IPS-20b (cell line): Measurements from ENCODE around the gene ERVK3-1.
"Not testable (repeated sequence)": the region's sequence is repeated elsewhere in the genome, so short reads cannot be mapped to it uniquely, and the experiment has no call there.

Source experiments
- H3K27ac ChIP-seq: one replicate; pipeline ENCODE4 v1.5.1; 2013; ENCODE audit warnings: low read length
- H3K27me3 ChIP-seq: 2 replicates; pipeline ENCODE4 v1.6.1; 2013; ENCODE audit warnings: mild to moderate bottlenecking, low read length, inconsistent platforms; ENCODE audit not compliant: insufficient read depth
- H3K36me3 ChIP-seq: 2 replicates; pipeline ENCODE4 v1.6.1; 2013; ENCODE audit warnings: low read depth, mild to moderate bottlenecking, inconsistent platforms, low read length, moderate library complexity; ENCODE audit not compliant: insufficient read depth
- H3K4me1 ChIP-seq: 2 replicates; pipeline ENCODE4 v1.6.1; 2013; ENCODE audit warnings: mild to moderate bottlenecking, control low read depth, inconsistent platforms, low read length, moderate library complexity; ENCODE audit not compliant: insufficient read depth
- H3K4me3 ChIP-seq: 2 replicates; pipeline ENCODE4 v1.5.1; 2013; ENCODE audit warnings: mild to moderate bottlenecking, low read length, inconsistent platforms
- H3K9ac ChIP-seq: 2 replicates; pipeline ENCODE4 v1.6.1; 2013; ENCODE audit warnings: low read depth, mild to moderate bottlenecking, inconsistent platforms, low read length, moderate library complexity
- H3K9me3 ChIP-seq: 2 replicates; pipeline ENCODE4 v1.6.1; 2013; ENCODE audit warnings: mild to moderate bottlenecking, low read depth, low read length, inconsistent platforms; ENCODE audit not compliant: insufficient read depth

The ERVK3-1 gene

DNA sequence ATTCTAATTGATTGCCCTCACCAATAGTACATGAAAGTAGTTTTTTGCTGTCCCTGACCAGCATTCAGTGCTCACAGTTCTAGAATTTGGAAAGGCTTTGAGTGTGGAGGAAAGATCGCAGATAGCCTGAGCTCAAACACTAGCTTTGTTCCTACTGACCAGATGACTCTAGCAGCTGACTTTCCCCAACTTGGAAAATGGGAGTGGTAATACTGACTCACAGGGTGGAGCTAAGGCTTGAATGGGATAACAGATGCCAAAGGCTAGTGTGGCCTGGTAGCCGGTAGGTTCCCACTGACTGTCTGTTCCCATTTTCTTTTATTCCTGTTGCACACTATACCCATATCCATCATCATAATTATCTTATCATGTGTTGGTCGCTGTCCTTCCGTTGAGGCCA lies 25.3 kb downstream of the ERVK3-1 start:
- H3K9me3 ChIP-seq, result no peaks in the 10 kb centered on the region
- no peak overlapping the region for H3K9ac ChIP-seq
- H3K27me3 ChIP-seq, result no peaks in the 10 kb centered on the region
- H3K4me1 ChIP-seq, result no peaks in the 10 kb centered on the region; the same call in 1 of the 2 replicates
- H3K36me3 ChIP-seq, result 0 out of 2 replicates have a peak, but pooled peaks cover 2% of the 10 kb centered on the region
- no peak overlapping the region for H3K27ac ChIP-seq
- no peak overlapping the region for H3K4me3 ChIP-seq

DNA sequence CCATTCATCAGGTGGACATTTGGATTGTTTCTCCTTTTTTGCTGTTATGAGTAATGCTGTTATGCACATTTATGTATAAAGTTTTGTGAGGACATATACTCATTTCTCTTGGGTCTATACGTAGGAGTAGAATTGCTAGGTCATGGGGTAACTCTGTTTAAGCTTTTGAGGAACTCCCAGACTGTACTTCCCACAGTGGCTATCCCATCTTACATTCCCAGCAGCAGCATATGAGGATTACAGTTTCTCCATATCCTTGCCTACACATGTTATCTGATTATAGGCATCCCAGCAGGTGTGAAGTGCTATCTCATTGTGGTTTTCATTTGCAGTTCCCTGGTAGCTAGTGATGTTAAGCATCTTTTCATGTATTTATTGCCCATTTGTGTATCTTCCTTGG lies 27.5 kb downstream of the ERVK3-1 start:
- Histone ChIP-seq H3K36me3 (peaks cover 11% of the 10 kb centered on the region; the same call in 1 of the 2 replicates), H3K4me3 (no peak overlapping the region), H3K9ac (no peak overlapping the region), H3K27ac (no peak overlapping the region), H3K4me1 (no peaks in the 10 kb centered on the region), H3K9me3 (no peaks in the 10 kb centered on the region), H3K27me3 (no peaks in the 10 kb centered on the region)

DNA sequence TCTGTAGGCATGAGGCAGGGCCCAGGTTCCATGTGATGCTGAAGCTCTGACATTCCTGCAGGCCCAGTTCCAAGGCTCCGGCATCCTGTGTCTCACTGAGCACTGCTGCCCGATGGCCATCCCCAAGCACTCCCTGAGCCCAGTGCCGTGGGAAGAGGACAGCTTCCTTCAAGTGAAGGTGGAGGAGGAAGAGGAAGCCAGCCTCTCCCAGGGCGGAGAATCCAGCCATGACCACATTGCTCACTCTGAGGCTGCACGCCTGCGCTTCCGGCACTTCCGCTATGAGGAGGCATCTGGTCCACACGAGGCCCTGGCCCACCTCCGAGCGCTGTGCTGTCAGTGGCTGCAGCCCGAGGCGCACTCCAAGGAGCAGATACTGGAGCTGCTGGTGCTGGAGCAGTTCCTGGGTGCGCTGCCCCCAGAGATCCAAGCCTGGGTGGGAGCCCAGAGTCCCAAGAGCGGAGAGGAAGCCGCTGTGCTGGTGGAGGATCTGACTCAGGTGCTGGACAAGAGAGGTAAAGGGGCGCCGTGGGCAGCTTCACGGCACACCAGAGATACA lies 29.6 kb downstream of the ERVK3-1 start:
- H3K4me1 ChIP-seq, result no peaks in the 10 kb centered on the region

DNA sequence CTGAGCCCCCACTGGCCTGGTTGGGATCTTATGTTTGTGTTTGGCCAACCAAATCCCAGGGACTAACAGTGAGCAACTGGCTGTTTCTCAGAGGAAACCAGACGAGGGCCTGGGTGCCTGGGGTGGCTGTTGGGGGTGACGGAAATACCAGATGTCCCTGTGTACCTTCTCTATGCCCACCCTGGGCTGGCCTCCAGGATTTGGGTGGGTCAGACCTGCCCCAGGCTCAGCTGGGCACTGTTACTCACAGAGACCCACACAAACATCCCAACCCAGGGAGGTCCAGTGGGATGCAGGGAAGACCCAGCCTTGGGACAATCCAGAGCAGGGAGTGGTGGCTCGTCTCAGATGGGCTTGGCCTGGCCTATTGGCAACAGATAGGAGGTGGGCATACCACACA lies 30.5 kb downstream of the ERVK3-1 start:
- no peak overlapping the region for H3K27ac ChIP-seq

More for the DNA sequence above, 29.6 kb downstream of the ERVK3-1 start:
- Histone ChIP-seq H3K4me3 (no peak overlapping the region), H3K9ac (no peak overlapping the region), H3K9me3 (peaks cover 6% of the 10 kb centered on the region; the same call in 1 of the 2 replicates), H3K27ac (no peak overlapping the region), H3K36me3 (peaks cover 21% of the 10 kb centered on the region; the same call in 1 of the 2 replicates), H3K27me3 (no peaks in the 10 kb centered on the region)

DNA sequence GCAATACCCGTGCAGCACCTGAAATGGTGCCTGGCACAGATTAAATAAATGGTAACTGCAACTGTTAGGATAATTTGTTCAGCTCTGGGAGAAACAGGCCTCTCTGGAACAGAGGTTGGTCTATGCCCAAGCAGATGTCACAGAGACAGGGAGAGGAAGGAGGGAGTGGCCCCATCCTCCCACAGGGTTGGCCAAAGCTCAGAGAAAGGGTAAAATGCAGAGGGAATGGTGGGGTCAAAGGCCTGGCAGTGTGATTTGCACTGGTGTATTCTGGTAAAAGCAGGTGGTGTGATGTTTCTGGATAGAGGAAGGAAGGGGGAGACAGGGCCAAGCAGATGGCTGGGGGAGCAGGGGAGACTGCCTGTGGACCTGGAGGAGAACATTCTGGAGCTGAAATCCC lies 31.0 kb downstream of the ERVK3-1 start:
- Histone ChIP-seq H3K9ac (no peak overlapping the region), H3K36me3 (peaks cover 21% of the 10 kb centered on the region; the same call in 1 of the 2 replicates)

More for the DNA sequence above, 30.5 kb downstream of the ERVK3-1 start:
- H3K4me3 ChIP-seq, result no peak overlapping the region
- peaks cover 6% of the 10 kb centered on the region; the same call in 1 of the 2 replicates for H3K9me3 ChIP-seq
- H3K4me1 ChIP-seq, result no peaks in the 10 kb centered on the region
- H3K27me3 ChIP-seq, result no peaks in the 10 kb centered on the region
- H3K36me3 ChIP-seq, result peaks cover 21% of the 10 kb centered on the region; the same call in 1 of the 2 replicates
- no peak overlapping the region for H3K9ac ChIP-seq

DNA sequence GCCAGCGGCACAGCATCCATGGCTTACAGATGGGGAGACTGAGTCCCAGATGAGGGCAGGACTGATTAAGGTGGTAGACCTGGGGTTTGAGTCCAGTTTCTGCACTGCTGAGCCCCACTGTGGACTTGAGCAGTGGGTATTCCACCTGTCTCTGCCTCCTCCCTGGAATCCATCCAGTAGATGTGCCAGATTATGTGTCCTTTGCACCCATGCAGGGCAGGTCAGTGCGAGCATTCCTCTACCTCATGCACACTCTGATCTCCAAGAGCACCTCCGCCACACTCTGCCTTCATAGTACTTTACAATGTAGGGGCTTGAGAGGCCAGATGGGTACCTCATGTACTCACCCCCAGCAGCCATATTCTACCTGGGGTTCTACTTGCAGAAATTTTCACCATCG lies 31.6 kb downstream of the ERVK3-1 start:
- H3K27me3 ChIP-seq, result no peaks in the 10 kb centered on the region
- peaks cover 21% of the 10 kb centered on the region; the same call in 1 of the 2 replicates for H3K36me3 ChIP-seq
- peaks cover 6% of the 10 kb centered on the region; the same call in 1 of the 2 replicates for H3K9me3 ChIP-seq
- no peaks in the 10 kb centered on the region for H3K4me1 ChIP-seq
- H3K9ac ChIP-seq, result no peak overlapping the region
- H3K27ac ChIP-seq, result no peak overlapping the region
- no peak overlapping the region for H3K4me3 ChIP-seq

More for the DNA sequence above, 31.0 kb downstream of the ERVK3-1 start:
- H3K4me1 ChIP-seq, result no peaks in the 10 kb centered on the region
- H3K9me3 ChIP-seq, result peaks cover 6% of the 10 kb centered on the region; the same call in 1 of the 2 replicates
- H3K27ac ChIP-seq, result no peak overlapping the region
- no peak overlapping the region for H3K4me3 ChIP-seq
- no peaks in the 10 kb centered on the region for H3K27me3 ChIP-seq

DNA sequence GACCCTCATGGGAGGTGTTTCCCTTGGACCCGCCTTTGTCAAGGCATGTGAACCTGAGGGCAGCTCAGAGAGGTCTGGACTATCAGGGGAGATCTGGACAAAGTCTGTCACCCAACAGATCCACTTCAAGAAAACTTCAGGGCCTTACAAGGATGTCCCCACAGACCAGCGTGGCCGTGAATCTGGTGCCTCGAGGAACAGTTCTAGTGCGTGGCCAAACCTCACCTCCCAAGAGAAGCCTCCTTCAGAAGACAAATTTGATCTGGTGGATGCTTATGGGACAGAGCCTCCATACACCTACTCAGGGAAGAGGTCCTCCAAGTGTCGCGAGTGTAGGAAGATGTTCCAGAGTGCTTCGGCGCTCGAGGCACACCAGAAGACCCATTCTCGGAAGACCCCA lies 33.2 kb downstream of the ERVK3-1 start:
- Histone ChIP-seq H3K4me1 (no peaks in the 10 kb centered on the region), H3K9ac (no peak overlapping the region), H3K4me3 (no peak overlapping the region), H3K36me3 (peaks cover 21% of the 10 kb centered on the region; the same call in 1 of the 2 replicates), H3K27ac (no peak overlapping the region), H3K9me3 (peaks cover 6% of the 10 kb centered on the region; the same call in 1 of the 2 replicates), H3K27me3 (no peaks in the 10 kb centered on the region)

DNA sequence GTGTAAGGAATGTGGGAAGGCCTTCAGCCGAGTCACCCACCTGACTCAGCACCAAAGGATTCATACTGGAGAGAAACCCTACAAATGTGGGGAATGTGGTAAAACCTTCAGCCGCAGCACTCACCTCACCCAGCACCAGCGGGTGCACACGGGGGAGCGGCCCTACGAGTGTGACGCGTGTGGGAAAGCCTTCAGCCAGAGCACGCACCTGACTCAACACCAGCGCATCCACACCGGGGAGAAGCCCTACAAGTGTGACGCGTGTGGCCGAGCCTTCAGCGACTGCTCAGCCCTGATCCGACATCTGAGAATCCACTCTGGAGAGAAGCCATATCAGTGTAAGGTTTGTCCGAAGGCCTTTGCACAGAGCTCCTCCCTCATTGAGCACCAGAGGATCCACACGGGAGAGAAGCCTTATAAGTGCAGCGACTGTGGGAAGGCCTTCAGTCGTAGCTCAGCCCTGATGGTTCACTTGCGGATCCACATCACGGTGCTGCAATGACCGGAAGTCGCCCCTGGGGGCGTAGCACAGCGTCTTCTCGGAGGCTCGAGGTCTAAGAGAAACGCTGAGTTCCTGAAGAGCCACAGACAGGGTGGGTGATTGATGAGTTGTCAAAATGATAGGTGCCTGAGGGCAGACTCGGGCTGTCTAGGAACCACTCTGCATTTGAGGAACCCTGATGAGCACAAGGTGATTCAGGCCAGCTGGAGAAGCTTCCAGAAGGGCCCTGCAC lies 33.8 kb downstream of the ERVK3-1 start:
- no peak overlapping the region for H3K4me3 ChIP-seq
- peaks cover 21% of the 10 kb centered on the region; the same call in 1 of the 2 replicates for H3K36me3 ChIP-seq
- peaks cover 6% of the 10 kb centered on the region; the same call in 1 of the 2 replicates for H3K9me3 ChIP-seq
- H3K4me1 ChIP-seq, result no peaks in the 10 kb centered on the region
- no peak overlapping the region for H3K9ac ChIP-seq
- no peaks in the 10 kb centered on the region for H3K27me3 ChIP-seq
- H3K27ac ChIP-seq, result no peak overlapping the region

DNA sequence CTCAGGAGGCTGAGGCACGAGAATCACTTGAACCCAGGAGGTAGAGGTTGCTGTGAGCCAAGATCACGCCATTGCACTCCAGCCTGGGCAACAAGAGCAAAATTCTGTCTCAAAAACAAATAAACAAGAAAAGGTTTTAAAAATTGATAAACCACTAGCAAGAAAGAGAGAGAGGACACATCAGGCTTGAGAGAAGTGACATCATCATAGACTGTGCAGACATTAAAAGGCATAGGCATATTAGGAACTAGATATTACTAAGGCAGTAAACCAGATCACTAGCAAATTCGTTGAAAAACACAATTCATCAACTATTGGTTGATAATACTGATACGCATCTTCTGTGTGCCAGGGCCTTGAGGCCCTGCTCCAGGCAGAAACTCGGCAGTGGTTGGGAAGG lies 40.4 kb downstream of the ERVK3-1 start:
- Histone ChIP-seq H3K4me1 (no peaks in the 10 kb centered on the region), H3K27me3 (peaks cover 25% of the 10 kb centered on the region), H3K27ac (no peak overlapping the region), H3K36me3 (no peaks in the 10 kb centered on the region), H3K4me3 (no peak overlapping the region), H3K9me3 (no peaks in the 10 kb centered on the region), H3K9ac (no peak overlapping the region)

DNA sequence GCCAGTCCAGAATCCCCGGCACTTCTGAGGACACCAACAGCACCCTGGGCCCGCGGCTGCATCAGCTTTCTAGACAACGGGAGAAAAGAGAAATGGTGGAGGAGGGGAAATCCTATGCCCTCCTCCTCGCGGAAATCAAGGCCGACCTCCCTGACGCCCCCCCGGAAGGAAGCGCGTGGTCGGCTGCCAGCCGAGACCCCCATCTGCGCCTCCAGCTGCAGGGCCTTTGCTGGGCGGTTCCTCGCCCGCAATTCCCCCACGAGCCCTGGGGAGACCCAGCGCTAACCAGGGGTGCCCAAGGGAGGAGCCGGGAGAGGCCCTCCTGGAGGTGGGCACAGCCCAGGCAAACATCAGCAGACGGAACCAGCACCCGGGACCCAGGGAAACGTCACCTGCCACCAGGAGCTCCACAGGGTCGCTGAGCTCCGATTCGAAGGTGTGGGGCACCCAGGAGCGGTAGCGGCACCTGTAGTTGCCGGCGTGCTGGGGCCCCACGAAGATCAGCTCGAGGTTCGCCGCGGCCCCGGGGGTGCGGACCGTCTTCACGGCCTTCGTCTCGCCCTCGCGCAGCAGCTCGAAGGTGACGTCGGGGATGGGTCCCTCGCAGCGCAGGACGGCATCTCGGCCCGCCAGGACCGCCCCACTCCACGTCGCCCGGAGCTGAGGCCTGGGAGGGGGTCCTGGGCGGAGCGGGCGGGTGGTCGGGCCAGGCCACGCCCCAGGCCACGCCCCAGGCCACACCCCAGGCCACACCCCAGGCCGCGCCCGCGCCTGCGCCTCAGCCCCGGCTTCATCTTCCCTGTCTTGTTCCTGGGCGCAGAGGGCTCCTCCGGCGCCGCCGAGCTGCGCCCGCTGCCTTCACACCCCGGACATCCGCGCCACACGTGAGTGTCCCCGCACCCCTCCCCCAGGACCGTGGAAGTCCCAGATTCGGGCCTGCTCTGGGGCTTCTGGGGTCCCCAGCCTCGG lies 42.1 kb downstream of the ERVK3-1 start:
- Histone ChIP-seq H3K9me3 (no peaks in the 10 kb centered on the region), H3K27me3 (peaks cover 25% of the 10 kb centered on the region), H3K27ac (no peak overlapping the region), H3K4me1 (no peaks in the 10 kb centered on the region), H3K36me3 (no peaks in the 10 kb centered on the region), H3K4me3 (peak overlapping the region; percentile 95), H3K9ac (peak overlapping the region; percentile 77)

DNA sequence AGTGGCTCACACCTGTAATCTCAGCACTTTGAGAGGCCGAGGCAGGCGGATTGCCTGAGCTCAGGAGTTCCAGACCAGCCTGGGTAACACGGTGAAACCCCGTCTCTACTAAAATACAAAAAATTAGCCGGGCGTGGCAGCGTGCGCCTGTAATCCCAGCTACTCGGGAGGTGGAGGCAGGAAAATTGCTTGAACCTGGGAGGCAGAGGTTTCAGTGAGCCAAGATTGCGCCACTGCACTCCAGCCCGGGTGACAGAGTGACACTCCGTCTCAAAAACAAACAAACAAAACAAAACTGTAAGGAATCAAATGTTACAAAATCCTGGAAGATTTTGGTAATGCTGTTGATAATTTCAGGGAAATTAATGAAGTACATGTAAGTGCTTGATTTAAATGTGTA lies 42.9 kb downstream of the ERVK3-1 start:
- not testable (repeated sequence) for H3K27ac ChIP-seq, H3K9me3 ChIP-seq, H3K36me3 ChIP-seq, H3K4me1 ChIP-seq
- Histone ChIP-seq H3K4me3 (peak overlapping the region; percentile 95), H3K9ac (peak overlapping the region; percentile 77; the same call in 1 of the 2 replicates), H3K27me3 (peaks cover 25% of the 10 kb centered on the region)
